Hepatocyte (in vitro differentiated cells): ENCODE data around the gene EPHB2. TPM values are rescaled to one million over a fixed set of nuclear protein-coding genes. Genes with fewer than 3 reads are reported as not detected.

ENCODE experiments used
- DNase-seq: peaks from one replicate; pipeline ENCODE4 v3.0.0-alpha.2; 2016; ENCODE audit warnings: low spot score
- H2AFZ ChIP-seq: fragments of 200-600 bp; sonication (generic); 2 replicates; pipeline ENCODE4 v1.6.0; 2016; ENCODE audit warnings: antibody characterized with exemption, mild to moderate bottlenecking
- H3K27ac ChIP-seq: fragments of 200-600 bp; sonication (generic); 2 replicates; pipeline ENCODE4 v1.5.1; 2016; ENCODE audit warnings: mild to moderate bottlenecking
- H3K27me3 ChIP-seq: fragments of 200-600 bp; sonication (generic); 2 replicates; pipeline ENCODE4 v1.6.1; 2016
- H3K36me3 ChIP-seq: fragments of 200-600 bp; sonication (generic); replicated peaks from 2 replicates; pipeline ENCODE4 v1.5.1; 2016; ENCODE audit warnings: low read depth; ENCODE audit not compliant: insufficient read depth
- H3K4me1 ChIP-seq: fragments of 200-600 bp; sonication (generic); 2 replicates; pipeline ENCODE4 v1.5.1; 2016; ENCODE audit warnings: mild to moderate bottlenecking, moderate library complexity; ENCODE audit not compliant: insufficient read depth
- H3K4me2 ChIP-seq: fragments of 200-600 bp; sonication (generic); 2 replicates; pipeline ENCODE4 v1.6.0; 2016
- H3K4me3 ChIP-seq: fragments of 200-600 bp; sonication (generic); 2 replicates; pipeline ENCODE4 v1.5.1; 2016; ENCODE audit warnings: mild to moderate bottlenecking
- H3K79me2 ChIP-seq: fragments of 200-600 bp; sonication (generic); 2 replicates; pipeline ENCODE4 v1.6.0; 2017; ENCODE audit warnings: mild to moderate bottlenecking
- H3K9me2 ChIP-seq: fragments of 200-600 bp; sonication (generic); replicated peaks from 2 replicates; pipeline ENCODE4 v1.6.0; 2017; ENCODE audit warnings: mild to moderate bottlenecking; ENCODE audit not compliant: insufficient read depth
- H3K9me3 ChIP-seq: fragments of 200-600 bp; sonication (generic); 2 replicates; pipeline ENCODE4 v1.5.1; 2016; ENCODE audit warnings: low read depth, mild to moderate bottlenecking
- H4K20me1 ChIP-seq: fragments of 200-600 bp; sonication (generic); 2 replicates; pipeline ENCODE4 v1.6.0; 2016; ENCODE audit warnings: mild to moderate bottlenecking; ENCODE audit not compliant: insufficient read depth, poor library complexity, severe bottlenecking
- EZH2 ChIP-seq: fragments of 200-600 bp; sonication (generic); IDR thresholded peaks from 2 replicates; pipeline ENCODE4 v1.6.1; 2016; ENCODE audit warnings: antibody characterized with exemption, mild to moderate bottlenecking, borderline replicate concordance
- EZH2phosphoT487 ChIP-seq: fragments of 200-600 bp; sonication (generic); IDR thresholded peaks from one replicate; pipeline ENCODE4 v1.6.1; 2018; ENCODE audit warnings: antibody characterized with exemption, mild to moderate bottlenecking, low read depth, moderate library complexity; ENCODE audit not compliant: unreplicated experiment, severe bottlenecking
- WGBS: methylation state at CpG from one replicate; pipeline ENCODE4 v1.1.6; 2016; ENCODE audit warnings: low lambda C conversion rate; ENCODE audit errors: missing lambda C conversion rate; 5-methylcytosine and 5-hydroxymethylcytosine counted together
- polyA plus RNA-seq: library from polyadenylated mRNA; unstranded; fragments of >200 nt; fragmentation: Nextera tagmentation; extraction: Ambion mirVana; gene quantifications from 2 replicates; pipeline ENCODE4 v1.2.1, GENCODE V29; 2016
- total RNA-seq: library from RNA; depleted of rRNA; stranded (reverse); fragments of >200 nt; gene quantifications from 2 replicates; pipeline ENCODE4 v1.2.3, GENCODE V29; 2014
- TF ChIP-seq, protein P1 (sequence below): fragments of 200-600 bp; sonication (generic); IDR thresholded peaks from 2 replicates; pipeline ENCODE4 v1.5.1; 2016; ENCODE audit warnings: antibody characterized with exemption, mild to moderate bottlenecking; ENCODE audit not compliant: poor library complexity

The EPHB2 gene
- total and polyA plus RNA-seq, 2 experiments from 2014 or later = 17.2 to 18.3 TPM

DNA sequence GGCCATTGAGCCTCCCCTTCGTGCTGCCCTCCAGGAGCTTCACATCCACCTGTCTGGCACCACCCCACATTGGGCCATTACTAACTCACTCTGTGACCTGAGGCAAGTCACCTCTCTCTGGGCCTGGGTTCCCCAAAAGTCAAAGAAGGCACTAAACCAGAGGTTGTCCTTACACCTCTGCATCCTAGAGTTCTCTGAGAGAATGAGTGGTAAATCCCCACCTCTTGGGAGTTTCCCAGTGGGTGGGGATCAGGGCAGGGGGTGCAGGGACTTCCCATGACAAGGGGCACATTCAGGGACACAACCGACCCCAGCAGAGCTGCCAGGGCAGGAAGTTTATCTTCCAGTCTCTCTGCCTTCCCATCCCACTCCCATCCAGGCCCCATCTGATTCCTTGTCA, 99.7 kb downstream of the EPHB2 start:
- H3K36me3 ChIP-seq = no peaks in the 10 kb centered on the region
- peaks cover 6% of the 10 kb centered on the region for H3K27me3 ChIP-seq
- H3K9me3 ChIP-seq = no peaks in the 10 kb centered on the region
- H3K79me2 ChIP-seq = no peaks in the 10 kb centered on the region
- H2AFZ ChIP-seq = no peak overlapping the region
- no peak overlapping the region for H3K4me2 ChIP-seq
- WGBS = 75% methylated on average over 2 of the region's 2 CpGs
- H3K4me1 ChIP-seq = peaks cover 3% of the 10 kb centered on the region
- H4K20me1 ChIP-seq = no peaks in the 10 kb centered on the region
- no peaks in the 10 kb centered on the region for H3K9me2 ChIP-seq
- H3K27ac ChIP-seq = no peak overlapping the region
- TF ChIP-seq EZH2phosphoT487 (no peak), EZH2 (no peak)
- TF ChIP-seq, protein P1, sequence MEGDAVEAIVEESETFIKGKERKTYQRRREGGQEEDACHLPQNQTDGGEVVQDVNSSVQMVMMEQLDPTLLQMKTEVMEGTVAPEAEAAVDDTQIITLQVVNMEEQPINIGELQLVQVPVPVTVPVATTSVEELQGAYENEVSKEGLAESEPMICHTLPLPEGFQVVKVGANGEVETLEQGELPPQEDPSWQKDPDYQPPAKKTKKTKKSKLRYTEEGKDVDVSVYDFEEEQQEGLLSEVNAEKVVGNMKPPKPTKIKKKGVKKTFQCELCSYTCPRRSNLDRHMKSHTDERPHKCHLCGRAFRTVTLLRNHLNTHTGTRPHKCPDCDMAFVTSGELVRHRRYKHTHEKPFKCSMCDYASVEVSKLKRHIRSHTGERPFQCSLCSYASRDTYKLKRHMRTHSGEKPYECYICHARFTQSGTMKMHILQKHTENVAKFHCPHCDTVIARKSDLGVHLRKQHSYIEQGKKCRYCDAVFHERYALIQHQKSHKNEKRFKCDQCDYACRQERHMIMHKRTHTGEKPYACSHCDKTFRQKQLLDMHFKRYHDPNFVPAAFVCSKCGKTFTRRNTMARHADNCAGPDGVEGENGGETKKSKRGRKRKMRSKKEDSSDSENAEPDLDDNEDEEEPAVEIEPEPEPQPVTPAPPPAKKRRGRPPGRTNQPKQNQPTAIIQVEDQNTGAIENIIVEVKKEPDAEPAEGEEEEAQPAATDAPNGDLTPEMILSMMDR = no peak
- DNase-seq = no peak
- no peak overlapping the region for H3K4me3 ChIP-seq

DNA sequence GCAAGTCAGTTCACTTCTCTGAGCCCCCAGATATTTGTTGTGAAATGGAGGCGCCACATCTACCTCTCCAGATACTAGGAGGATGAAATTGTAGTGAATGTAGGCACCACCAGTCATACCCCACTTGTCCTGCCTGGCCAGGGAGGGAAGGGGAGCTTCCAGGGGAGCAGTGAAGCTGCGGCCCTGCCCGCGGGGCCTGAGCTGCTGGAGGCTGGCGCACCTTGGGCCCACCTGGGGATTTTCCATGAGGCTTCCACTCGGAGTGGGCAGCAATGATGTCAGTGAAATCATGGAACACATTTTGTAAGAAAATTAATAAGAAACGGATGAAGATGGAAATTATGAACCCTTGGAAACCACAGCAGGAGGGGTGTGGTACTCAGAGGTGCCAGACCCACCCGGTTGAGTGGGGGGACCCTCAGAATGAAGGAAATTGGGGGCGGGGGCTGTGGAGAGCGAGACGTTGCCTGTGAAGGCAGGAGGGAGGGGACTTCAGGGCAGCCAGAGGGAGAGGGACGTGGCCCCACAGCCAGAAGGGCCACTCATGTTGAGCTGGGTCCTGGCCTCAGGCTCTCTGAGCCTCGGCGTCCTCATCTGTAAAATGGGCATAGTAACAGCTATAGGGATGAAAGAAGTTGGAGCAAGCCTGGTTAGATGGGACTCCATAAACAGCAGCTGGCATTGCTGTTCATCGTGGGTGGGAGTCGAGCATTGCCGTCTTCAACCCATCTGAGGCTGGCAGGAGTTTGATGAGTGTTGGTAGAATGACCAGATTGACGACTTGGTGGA, 101.6 kb downstream of the EPHB2 start:
- H2AFZ ChIP-seq = no peak overlapping the region
- no peaks in the 10 kb centered on the region for H3K36me3 ChIP-seq
- H3K79me2 ChIP-seq = no peaks in the 10 kb centered on the region
- no peaks in the 10 kb centered on the region for H3K9me2 ChIP-seq
- no peak overlapping the region for H3K4me3 ChIP-seq
- H3K27ac ChIP-seq = no peak overlapping the region
- H3K27me3 ChIP-seq = no peaks in the 10 kb centered on the region
- DNase-seq = no peak
- no peaks in the 10 kb centered on the region for H3K9me3 ChIP-seq
- no peak for TF ChIP-seq EZH2phosphoT487
- TF ChIP-seq, protein P1 = no peak
- TF ChIP-seq EZH2 = no peak
- no peak overlapping the region for H3K4me2 ChIP-seq
- peaks cover 3% of the 10 kb centered on the region for H3K4me1 ChIP-seq
- WGBS = 89% methylated on average over 18 of the region's 18 CpGs
- H4K20me1 ChIP-seq = no peaks in the 10 kb centered on the region

DNA sequence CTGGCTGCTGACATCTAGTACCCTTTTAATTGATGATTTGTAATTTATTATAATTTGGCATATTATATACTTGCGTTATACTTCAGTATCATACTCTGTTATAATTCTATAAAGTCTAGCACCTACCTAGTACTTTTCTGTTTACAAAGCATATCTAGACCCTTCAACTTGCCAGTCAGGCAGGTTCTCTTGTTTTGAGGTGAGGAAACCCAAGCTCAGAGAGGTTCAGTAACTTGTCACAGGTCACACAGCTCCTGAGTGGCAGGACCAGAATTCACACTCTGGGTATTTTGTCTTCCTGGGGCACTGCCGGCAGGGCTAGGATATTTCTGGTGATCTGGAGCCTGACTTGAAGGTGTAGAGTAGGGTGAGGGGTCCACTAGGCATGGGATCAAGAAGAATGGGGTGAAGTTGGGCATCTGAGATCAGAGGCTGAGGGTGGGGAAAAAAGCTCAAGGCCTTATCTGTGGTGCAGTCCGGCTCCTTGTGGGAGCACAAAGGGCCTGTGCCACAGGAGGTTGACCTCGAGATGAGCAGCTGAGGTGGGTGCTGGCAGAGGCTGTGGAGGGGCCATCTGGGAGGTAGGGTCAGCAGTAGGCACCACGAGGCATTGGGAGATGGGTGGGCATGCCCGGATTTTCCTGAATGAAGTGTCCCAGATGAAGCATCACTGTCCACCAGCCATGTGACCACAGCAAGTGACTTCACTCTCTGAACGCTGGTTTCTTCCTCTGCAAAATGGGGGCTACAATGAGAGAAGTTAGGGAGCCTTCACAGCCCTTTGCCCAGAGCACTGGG, 102.6 kb downstream of the EPHB2 start:
- Histone ChIP-seq H3K27me3 (no peaks in the 10 kb centered on the region), H3K4me2 (no peak overlapping the region), H3K36me3 (no peaks in the 10 kb centered on the region), H3K27ac (no peak overlapping the region), H3K9me3 (no peaks in the 10 kb centered on the region), H3K79me2 (no peaks in the 10 kb centered on the region), H2AFZ (no peak overlapping the region), H3K9me2 (no peaks in the 10 kb centered on the region), H3K4me3 (no peak overlapping the region), H3K4me1 (peaks cover 3% of the 10 kb centered on the region), H4K20me1 (no peaks in the 10 kb centered on the region)
- WGBS = 96% methylated on average over 7 of the region's 7 CpGs
- DNase-seq = no peak
- no peak for TF ChIP-seq EZH2phosphoT487
- TF ChIP-seq EZH2 = no peak
- TF ChIP-seq, protein P1 = no peak
